ENCODE measurements around the gene HOMEZ.
"Not testable (repeated sequence)": the region's sequence is repeated elsewhere in the genome, so short reads cannot be mapped to it uniquely, and the experiment has no call there.

HOMEZ gene

DNA sequence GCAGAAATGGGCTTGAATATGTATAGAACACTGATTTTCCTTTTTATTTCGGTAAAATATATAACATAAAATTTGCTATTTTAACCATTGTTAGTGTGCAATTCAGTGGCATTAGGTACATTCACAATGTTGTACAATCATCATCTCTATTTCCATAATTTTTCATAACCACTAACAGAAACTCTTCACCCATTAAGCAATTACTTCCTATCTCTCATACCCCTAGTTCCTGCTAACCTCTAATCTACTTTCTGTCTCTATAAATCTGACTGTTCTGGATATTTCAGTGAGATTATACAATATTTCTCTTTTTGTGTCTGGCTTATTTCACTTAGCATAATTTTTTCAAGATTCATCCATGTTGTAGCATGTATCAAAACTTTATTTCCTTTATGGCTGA lies 57.1 kb downstream of the HOMEZ start:
- FAIRE-seq (no peak), DNase-seq (ENCODE audit: insufficient read length, low spot score) (no peak)
- no peak for TF ChIP-seq POLR2A (IDR thresholded peaks at IDR 0.05; ENCODE audit: low read depth, low read length)
- TF ChIP-seq POLR2AphosphoS5 (IDR thresholded peaks at IDR 0.05; ENCODE audit: low read depth, low read length): no peak
- no peak for TF ChIP-seq PAX5 (IDR thresholded peaks at IDR 0.05; ENCODE audit: insufficient read depth, low read length, severe bottlenecking)
- TF ChIP-seq TAF1 (IDR thresholded peaks at IDR 0.05; ENCODE audit: low read depth, low read length): no peak
- TF ChIP-seq POU2F2 (IDR thresholded peaks at IDR 0.05; ENCODE audit: low read depth, low read length): no peak
- TF ChIP-seq SPI1 (IDR thresholded peaks at IDR 0.05; ENCODE audit: low read depth, low read length): no peak

DNA sequence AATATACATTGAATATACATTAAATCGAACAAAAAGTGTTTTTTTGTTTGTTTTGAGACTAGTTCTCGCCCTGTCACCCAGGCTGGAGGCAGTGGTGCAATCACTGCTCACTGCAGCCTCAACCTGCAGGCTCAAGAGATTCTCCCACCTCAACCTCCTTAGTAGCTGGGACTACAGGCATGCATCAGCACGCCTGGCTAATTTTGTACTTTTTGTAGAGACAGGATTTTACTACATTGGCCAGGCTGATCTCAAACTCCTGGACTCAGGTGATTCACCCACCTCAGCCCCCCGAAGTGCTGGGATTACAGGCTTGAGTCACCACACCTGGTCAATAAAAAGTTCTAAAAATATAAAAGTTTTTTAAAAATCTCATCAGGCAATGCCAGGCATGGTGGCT lies 58.4 kb downstream of the HOMEZ start:
- FAIRE-seq (no peak), DNase-seq (ENCODE audit: insufficient read length, low spot score) (no peak)

DNA sequence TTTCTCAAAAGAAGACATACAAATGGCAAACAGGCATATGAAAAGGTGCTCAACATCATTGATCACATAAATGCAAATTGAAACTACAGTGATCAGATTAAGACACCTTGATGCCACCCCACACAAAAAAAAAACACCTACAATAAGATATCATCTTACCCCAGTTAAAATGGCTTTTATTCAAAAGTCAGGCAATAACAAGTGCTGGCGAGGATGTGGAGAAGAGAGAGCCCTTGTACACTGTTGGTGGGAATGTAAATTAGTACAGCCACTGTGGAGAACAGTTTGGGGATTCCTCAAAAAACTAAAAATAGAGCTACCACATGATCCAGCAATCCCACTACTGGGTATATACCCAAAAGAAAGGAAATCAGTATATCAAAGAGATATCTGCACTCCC lies 61.0 kb downstream of the HOMEZ start:
- FAIRE-seq; DNase-seq (ENCODE audit: insufficient read length, low spot score): not testable (repeated sequence)

More for the DNA sequence above, 58.4 kb downstream of the HOMEZ start:
- TF ChIP-seq POLR2AphosphoS5 (IDR thresholded peaks at IDR 0.05; ENCODE audit: low read depth, low read length) (no peak), POU2F2 (IDR thresholded peaks at IDR 0.05; ENCODE audit: low read depth, low read length) (no peak), TAF1 (IDR thresholded peaks at IDR 0.05; ENCODE audit: low read depth, low read length) (no peak), SPI1 (IDR thresholded peaks at IDR 0.05; ENCODE audit: low read depth, low read length) (no peak), POLR2A (IDR thresholded peaks at IDR 0.05; ENCODE audit: low read depth, low read length) (no peak), PAX5 (IDR thresholded peaks at IDR 0.05; ENCODE audit: insufficient read depth, low read length, severe bottlenecking) (no peak)

Data from GM12891 (cell line).